Stimulated activated effector memory CD8-positive, alpha-beta T cell treated with anti-CD3 and anti-CD28 coated beads, Interleukin-12 subunit alpha, Interleukin-12 subunit beta, amount 100 ng/mL, for 72 hours (primary cell): ENCODE results near the gene UBAC2.
"Not testable (repeated sequence)": the region's sequence is repeated elsewhere in the genome, so short reads cannot be mapped to it uniquely, and the experiment has no call there.

Experiments
- ATAC-seq: fragments of 150-1000 bp; cut with Tn5 transposase; 2 replicates; pipeline ENCODE4 v1.10.0; 2021
- DNase-seq, 2 donors: peaks; one replicate each; pipeline ENCODE4 v3.0.0; 2021 to 2022; ENCODE audit warnings: low spot score in 2 of 2
- H3K27ac Mint-ChIP-seq: one replicate; pipeline ENCODE4 v1.8.0; 2022; ENCODE audit warnings: mild to moderate bottlenecking, mixed read lengths
- H3K36me3 Mint-ChIP-seq: one replicate; pipeline ENCODE4 v1.8.0; 2022; ENCODE audit warnings: mild to moderate bottlenecking, mixed read lengths
- H3K4me1 Mint-ChIP-seq: one replicate; pipeline ENCODE4 v1.8.0; 2022; ENCODE audit warnings: mixed read lengths
- H3K4me3 Mint-ChIP-seq: one replicate; pipeline ENCODE4 v1.8.0; 2022; ENCODE audit warnings: mild to moderate bottlenecking, mixed read lengths
- H3K9me3 Mint-ChIP-seq: one replicate; pipeline ENCODE4 v1.8.0; 2022; ENCODE audit warnings: mixed read lengths

Gene UBAC2

DNA sequence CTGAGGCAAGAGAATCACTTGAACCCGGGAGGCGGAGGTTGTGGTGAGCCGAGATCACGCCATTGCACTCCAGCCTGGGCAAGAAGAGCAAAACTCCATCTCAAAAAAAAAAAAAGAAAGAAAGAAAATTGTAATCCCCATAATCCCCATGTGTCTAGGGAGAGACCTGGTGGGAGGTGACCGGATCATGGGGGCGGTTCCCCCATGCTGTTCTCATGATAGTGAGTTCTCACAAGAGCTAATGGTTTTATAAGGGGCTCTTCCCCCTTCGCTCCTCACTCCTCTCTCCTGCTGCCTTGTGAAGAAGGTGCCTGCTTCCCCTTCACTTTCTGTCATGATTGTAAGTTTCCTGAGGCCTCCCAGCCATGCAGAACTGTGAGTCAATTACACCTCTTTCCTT is 192.7 kb downstream of the UBAC2 start:
- H3K36me3 Mint-ChIP-seq, ATAC-seq, DNase-seq, H3K9me3 Mint-ChIP-seq, H3K4me3 Mint-ChIP-seq: not testable (repeated sequence)
- peaks cover 23% of the 10 kb centered on the region for H3K4me1 Mint-ChIP-seq
- H3K27ac Mint-ChIP-seq, result peak overlapping the region; percentile 80

DNA sequence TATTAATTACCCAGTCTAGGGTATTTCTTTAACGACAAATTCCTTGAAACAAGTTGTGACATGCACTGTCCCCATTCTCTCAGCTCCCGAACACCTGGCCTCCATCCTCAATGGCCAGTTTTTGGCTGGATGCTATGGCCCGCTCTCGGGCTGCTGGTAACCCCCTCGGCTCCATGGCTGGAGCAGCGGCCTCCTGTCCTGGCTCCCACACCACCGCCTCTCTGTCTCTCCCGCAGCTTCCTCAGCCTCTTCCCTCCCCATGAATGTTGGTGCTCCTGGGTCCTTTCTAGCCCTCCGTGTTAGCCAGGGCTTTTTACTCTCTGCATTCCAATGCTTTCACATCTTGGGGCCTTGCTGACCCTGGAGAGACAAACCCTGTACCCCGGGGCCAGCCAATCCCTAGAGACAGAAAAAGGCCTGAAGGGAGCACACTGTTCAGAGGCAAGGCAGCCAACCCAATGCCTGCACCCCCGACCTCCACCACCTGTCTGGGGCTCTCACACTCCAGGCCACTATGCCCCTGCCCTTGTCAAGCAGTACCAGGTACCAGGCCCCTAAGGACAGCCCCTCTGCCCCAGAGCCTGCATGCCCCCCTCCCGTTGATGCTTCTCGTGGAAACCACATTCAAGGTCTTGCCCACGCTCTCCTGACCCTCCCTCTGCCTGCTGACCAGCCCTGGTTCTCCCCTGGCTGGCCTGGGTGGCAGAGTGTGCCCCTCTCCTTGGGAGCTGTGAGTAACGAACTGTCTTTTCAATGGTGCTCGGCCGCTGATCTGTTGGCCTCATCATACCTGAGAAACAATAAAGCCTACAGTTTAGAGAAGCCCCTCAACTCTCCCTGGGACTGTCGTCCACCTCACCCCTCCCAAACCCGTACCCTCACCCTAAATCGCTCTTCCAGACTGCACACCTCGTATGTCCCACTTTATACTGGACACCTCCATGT is 193.4 kb downstream of the UBAC2 start:
- DNase-seq, result no peak
- peak overlapping the region; percentile 80 for H3K27ac Mint-ChIP-seq
- H3K9me3 Mint-ChIP-seq, result no peaks in the 10 kb centered on the region
- H3K4me3 Mint-ChIP-seq, result no peak overlapping the region
- ATAC-seq, result no peak
- H3K4me1 Mint-ChIP-seq, result peaks cover 21% of the 10 kb centered on the region
- peaks cover 5% of the 10 kb centered on the region for H3K36me3 Mint-ChIP-seq

DNA sequence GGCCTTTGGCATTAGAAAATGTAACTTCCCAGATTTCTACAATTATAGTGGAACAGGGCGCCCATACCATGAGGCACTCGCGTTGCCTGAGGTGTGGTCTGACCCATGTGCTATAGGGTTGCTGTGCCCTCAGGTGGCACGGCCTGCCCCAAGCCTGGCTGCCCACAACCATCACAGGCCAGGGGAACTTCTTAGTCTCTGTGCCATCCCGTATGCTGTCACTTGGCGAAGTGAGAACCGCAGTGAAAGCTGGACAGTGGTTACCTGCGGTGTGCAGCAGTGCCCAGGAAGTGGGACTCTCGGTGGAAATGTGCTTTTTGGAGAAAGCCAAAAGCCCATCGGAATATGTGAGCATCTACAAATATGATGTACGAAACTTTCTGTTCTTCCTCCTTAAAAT is 194.8 kb downstream of the UBAC2 start:
- ATAC-seq (no peak), DNase-seq (no peak)
- H3K9me3 Mint-ChIP-seq, result no peaks in the 10 kb centered on the region
- H3K36me3 Mint-ChIP-seq, result no peaks in the 10 kb centered on the region
- H3K4me3 Mint-ChIP-seq, result no peak overlapping the region
- peaks cover 27% of the 10 kb centered on the region for H3K4me1 Mint-ChIP-seq
- no peak overlapping the region for H3K27ac Mint-ChIP-seq

DNA sequence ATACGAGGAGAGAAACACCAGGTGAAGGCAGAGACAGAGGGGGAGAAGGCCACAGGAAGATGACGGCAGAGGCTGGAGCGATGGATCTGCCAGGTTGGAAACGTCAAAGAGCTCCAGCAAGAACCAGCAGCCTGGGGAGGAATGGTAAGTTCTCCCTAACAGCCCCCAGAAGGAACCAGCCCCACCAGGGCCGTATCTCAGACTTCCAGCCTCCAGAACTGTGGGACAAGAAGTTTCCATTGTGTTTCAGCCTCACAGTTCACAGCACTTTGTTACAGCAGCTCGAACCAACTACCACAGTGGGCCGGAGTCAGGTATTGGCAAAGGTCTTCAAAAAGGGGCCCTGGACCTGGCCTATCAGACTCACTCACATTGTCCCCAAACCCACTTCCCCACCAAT is 195.8 kb downstream of the UBAC2 start:
- Mint-ChIP-seq H3K27ac (no peak overlapping the region), H3K4me3 (no peak overlapping the region), H3K4me1 (peaks cover 27% of the 10 kb centered on the region), H3K9me3 (no peaks in the 10 kb centered on the region), H3K36me3 (no peaks in the 10 kb centered on the region)
- ATAC-seq (no peak), DNase-seq (no peak)

DNA sequence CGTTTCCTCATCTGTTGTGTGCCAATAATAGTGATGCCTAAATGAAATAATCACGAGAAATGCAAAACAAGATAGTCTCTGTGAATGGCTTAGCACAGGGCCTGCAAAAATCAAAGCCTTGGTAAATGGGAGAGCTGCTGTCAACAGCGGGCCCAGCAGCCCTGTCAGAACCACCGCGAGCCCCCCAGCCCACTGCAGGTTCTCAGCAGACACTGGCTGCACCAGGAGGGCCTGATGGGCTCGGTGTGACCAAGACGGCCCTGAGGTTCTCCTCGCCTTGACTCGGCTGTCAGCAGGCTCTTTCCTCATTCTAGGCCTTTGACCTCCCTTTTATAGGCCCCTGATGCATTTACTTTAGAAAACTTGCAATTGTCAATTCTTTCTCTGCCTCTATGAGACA is 197.4 kb downstream of the UBAC2 start:
- Mint-ChIP-seq H3K27ac (no peak overlapping the region), H3K9me3 (no peaks in the 10 kb centered on the region), H3K36me3 (no peaks in the 10 kb centered on the region), H3K4me3 (no peak overlapping the region), H3K4me1 (peaks cover 32% of the 10 kb centered on the region)
- ATAC-seq (no peak), DNase-seq (no peak)

DNA sequence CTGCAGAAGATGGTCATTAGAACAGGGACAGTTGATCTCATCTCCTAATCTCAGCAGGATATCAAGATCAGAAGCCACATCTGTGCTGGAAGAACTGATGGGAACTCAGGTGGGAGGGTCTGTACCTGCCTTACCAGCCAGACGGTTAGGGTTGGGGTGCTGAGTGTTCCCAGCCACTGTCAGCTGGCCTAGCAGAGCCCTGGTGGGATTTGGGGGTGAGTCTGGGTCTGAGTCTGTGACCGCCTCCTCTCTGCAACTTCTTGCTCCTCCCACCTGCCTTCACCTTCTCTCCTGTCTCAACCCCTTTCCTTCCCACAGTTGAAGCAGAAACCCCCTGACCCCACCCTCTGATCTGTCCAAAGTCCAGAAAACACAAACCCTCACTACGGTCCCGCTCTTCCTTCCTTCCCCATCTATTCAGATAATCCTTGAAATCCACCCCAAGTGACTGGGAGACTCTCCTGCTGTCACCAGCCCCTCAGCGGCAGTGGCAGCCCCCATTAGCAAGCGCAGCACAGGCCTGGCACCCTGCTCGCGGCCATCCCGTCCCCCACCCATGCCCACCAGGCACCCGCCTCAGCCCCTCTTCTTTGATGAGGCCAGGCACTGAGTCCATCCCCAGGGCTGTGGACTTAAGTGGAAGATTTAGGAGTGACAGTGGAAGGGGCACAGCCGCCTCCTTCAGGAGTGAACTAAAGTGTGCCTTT is 198.4 kb downstream of the UBAC2 start:
- DNase-seq (no peak), ATAC-seq (no peak)
- Mint-ChIP-seq H3K36me3 (no peaks in the 10 kb centered on the region), H3K9me3 (no peaks in the 10 kb centered on the region), H3K4me1 (peaks cover 33% of the 10 kb centered on the region), H3K4me3 (no peak overlapping the region), H3K27ac (peak overlapping the region; percentile 61)

DNA sequence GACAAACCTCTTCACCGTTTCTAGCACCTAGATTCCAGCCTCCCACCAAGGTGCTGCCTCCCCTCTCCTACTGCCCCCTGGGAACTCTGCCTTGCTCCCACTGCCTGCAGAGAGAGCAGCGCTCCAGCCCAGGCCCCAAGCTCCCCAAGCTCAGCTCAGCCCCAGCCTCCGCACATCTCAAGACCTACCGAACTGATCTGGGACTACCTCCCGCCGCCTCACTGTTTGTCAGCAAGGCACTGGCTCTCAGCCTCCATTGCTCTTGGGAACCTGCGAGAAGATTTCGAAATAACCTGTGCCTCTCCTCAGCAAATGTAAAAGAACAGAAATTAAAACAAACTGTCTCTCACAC is 198.9 kb downstream of the UBAC2 start:
- no peak for DNase-seq
- no peaks in the 10 kb centered on the region for H3K9me3 Mint-ChIP-seq
- no peak overlapping the region for H3K4me3 Mint-ChIP-seq
- no peak for ATAC-seq
- H3K4me1 Mint-ChIP-seq, result peaks cover 33% of the 10 kb centered on the region
- H3K36me3 Mint-ChIP-seq, result no peaks in the 10 kb centered on the region
- H3K27ac Mint-ChIP-seq, result peak overlapping the region; percentile 61

DNA sequence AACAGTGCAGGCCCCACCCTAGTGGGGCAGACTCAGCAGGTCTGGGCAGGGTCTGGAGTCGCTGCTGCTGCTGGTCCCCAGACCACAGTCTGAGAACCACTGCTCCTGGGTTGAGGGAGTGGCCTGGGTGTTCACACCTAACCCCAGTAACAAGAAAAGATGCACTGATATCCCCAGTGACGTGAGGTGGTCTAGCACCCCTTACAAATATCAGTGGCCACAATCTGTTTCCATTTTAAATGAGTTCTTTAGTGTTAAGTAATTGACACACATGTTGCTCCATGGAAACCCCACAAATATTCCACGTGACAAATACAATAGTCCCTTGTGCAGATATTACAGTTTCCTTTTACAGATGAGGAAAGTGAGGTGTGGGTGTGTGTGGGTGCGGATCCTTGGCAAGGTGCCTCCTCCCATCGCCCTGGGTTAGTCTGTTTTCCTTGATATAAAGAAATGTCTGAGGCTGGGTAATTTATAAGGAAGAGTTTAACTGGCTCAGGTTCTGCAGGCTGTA is 202.9 kb downstream of the UBAC2 start:
- ATAC-seq, result peak; percentile 72
- no peaks in the 10 kb centered on the region for H3K36me3 Mint-ChIP-seq
- DNase-seq, result no peak
- no peak overlapping the region for H3K4me3 Mint-ChIP-seq
- H3K4me1 Mint-ChIP-seq, result peaks cover 26% of the 10 kb centered on the region
- H3K27ac Mint-ChIP-seq, result peak overlapping the region; percentile 60
- H3K9me3 Mint-ChIP-seq, result no peaks in the 10 kb centered on the region

DNA sequence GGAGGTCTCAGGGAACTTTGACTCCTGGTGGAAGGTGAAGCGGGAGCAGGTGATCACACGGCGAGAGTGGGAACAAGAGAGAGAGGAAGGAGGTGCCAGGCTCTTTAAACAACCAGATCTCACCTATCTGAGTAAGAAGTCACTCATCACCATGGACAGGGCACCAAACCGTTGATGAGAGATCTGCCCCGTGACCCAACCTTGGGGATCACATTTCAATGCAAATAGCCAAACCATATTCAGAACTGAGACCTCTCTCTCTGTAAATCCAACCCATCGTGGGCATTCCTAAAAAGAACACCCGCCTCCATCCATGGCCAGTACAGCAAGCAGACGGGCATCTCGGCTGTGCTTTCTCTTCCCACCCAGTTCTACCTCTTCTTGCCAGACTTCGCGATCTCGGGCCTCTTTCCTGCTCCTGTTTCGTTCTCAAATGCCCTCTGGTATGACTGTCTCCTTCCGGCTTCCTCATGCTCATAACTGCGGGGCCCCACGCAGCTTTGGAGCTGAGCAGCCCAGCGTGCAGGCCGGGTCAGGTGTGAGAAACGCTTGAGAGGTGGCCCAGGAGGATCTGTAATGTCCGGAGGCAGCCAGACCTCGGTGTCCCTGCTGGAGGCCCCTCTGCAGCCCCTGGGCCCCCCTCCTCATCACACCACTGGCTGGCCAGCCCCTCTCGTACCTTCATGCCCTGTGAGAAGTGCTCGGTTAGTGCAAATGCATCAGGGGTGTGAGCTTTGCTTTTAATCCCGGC is 203.5 kb downstream of the UBAC2 start:
- Mint-ChIP-seq H3K4me1 (peaks cover 26% of the 10 kb centered on the region), H3K4me3 (no peak overlapping the region), H3K27ac (peak overlapping the region; percentile 60), H3K9me3 (no peaks in the 10 kb centered on the region), H3K36me3 (no peaks in the 10 kb centered on the region)
- ATAC-seq, result no peak
- DNase-seq, result no peak

DNA sequence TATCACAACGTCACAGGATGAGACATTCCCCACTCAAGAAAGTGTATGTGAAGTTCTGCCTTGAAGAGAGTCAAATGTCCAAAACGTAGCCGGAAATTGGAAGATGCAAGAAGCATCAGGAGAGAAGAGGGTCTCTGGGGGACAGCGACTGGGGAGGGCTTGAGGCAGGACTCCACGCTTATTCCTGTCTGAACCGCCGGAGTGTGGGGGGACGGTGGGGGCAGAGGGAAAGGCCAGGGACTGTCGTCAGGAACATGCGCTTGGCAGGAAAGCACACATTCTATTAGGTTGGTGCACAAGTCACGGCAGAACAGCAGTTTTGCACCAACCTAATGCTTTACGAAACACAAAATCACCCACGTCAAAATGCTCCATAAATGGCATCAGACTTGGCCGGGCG is 205.3 kb downstream of the UBAC2 start:
- no peak overlapping the region for H3K27ac Mint-ChIP-seq
- no peak overlapping the region for H3K4me3 Mint-ChIP-seq
- ATAC-seq (no peak), DNase-seq (no peak)
- no peaks in the 10 kb centered on the region for H3K9me3 Mint-ChIP-seq
- H3K36me3 Mint-ChIP-seq, result no peaks in the 10 kb centered on the region
- H3K4me1 Mint-ChIP-seq, result peaks cover 26% of the 10 kb centered on the region

DNA sequence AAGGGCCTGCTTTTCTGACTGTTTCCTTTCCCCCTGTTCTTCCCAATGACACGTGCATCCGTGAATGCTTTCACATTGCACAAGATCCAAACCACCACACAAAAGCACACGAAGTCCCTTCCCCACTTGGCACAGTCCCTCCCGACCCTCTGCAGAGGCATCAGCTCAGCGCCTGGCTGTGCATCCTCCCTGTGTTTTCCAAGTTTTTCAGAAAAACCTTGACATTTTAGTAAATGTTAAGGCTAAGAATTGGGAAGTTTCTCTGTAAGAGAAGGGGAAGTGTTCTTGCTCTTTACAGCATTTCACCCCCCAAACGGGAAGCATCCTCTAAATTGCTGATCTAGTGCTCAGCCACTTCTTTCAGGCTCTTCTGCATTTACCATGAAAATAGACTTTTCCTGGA is 206.1 kb downstream of the UBAC2 start:
- H3K36me3 Mint-ChIP-seq, result no peaks in the 10 kb centered on the region

DNA sequence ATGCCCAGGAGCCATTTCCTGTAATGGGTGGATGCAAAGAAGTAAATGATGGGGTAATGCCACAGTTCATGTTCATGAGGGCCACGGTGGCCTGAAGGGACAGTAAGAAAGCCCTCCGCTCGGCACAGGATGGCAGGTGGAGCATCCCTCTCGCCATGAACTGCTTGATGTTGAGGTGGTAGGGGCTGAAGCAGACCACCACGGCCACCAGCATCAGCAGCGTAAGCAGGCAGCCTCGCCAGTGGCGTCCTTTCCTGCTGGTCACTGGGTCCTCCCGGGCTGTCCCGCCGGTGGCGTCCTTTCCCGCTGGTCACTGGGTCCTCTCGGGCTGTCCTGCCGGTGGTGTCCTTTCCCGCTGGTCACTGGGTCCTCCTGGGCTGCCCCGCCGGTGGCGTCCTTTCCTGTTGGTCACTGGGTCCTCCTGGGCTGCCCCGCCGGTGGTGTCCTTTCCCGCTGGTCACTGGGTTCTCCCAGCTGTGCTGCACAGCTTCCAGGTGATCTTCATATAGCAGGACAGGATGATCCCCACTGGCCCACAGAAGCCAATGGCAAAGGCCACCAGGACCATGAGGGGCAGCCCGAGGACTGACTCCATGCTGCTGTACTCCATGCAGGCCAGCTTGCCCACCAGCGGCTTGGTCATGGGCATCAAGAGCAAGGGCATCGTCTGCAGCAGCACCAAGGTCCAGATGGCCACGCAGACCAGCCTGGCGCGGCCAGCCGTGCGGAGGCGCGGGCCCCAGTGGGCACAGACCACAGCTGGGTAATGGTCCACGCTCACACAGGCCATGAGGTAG is 207.4 kb downstream of the UBAC2 start:
- DNase-seq (no peak), ATAC-seq (no peak)
- no peaks in the 10 kb centered on the region for H3K36me3 Mint-ChIP-seq
- H3K27ac Mint-ChIP-seq, result no peak overlapping the region
- H3K4me3 Mint-ChIP-seq, result no peak overlapping the region
- peaks cover 5% of the 10 kb centered on the region for H3K9me3 Mint-ChIP-seq
- peaks cover 26% of the 10 kb centered on the region for H3K4me1 Mint-ChIP-seq

More for the DNA sequence above, 206.1 kb downstream of the UBAC2 start:
- peaks cover 27% of the 10 kb centered on the region for H3K4me1 Mint-ChIP-seq
- no peak overlapping the region for H3K27ac Mint-ChIP-seq
- DNase-seq (no peak), ATAC-seq (no peak)
- peaks cover 1% of the 10 kb centered on the region for H3K9me3 Mint-ChIP-seq
- no peak overlapping the region for H3K4me3 Mint-ChIP-seq

DNA sequence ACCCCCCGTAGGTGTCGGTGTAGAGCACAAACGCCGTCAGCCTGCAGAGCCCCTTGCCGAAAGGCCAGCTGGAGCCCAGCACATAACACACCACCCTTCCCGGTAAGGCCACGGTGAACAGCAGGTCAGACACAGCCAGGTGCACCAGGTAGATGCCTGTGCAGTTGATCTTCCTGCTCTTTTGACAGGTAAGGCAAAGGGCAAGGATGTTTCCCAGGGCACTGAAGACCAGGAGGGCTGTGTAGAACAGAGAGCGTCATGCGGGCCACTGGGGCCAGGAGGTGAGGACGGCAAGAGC is 208.0 kb downstream of the UBAC2 start:
- H3K4me1 Mint-ChIP-seq, result peaks cover 22% of the 10 kb centered on the region
- ATAC-seq (no peak), DNase-seq (no peak)
- H3K9me3 Mint-ChIP-seq, result peaks cover 5% of the 10 kb centered on the region
- H3K4me3 Mint-ChIP-seq, result no peak overlapping the region
- H3K36me3 Mint-ChIP-seq, result no peaks in the 10 kb centered on the region
- H3K27ac Mint-ChIP-seq, result no peak overlapping the region

DNA sequence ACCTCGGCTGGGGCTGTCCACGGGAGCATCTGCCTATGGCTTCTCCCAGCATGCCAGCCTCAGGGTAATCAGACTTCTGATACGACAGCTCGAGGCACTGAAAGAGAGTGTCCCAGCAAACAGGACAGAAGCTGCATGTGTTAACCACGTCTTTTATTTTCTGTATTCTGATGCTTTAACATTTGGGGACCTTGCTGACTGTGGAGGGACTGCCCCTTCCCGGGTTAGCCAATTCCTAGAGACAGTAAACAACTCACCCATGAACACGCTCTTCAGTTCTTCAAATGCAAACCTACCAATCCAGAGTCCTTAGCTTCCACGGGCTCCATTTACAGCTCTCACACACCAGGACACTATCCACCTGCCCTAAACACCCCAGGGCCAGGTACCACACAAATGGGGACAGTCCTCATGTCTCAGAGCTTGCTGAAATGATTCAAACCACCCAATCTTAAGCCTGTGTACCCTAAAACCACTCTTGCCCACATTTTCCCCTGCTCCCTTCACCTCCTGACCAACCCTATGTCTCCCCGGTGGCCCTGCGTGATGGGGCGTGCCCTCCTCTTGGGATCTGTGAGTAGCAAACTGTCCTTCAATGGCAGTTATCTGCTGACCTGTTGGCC is 208.9 kb downstream of the UBAC2 start:
- not testable (repeated sequence) for H3K36me3 Mint-ChIP-seq, ATAC-seq, H3K9me3 Mint-ChIP-seq, H3K27ac Mint-ChIP-seq, H3K4me3 Mint-ChIP-seq, DNase-seq
- peaks cover 13% of the 10 kb centered on the region for H3K4me1 Mint-ChIP-seq
